WERI-Rb-1 (cell line): Measurements from ENCODE around the gene RAD51B.

ENCODE experiments used
- DNase-seq: peaks from one replicate; pipeline ENCODE4 v3.0.0-alpha.2; 2020
- H3K27ac ChIP-seq: fragments of 250-450 bp; sonication (Bioruptor Pico); 2 replicates; pipeline ENCODE4 v1.5.1; 2020; ENCODE audit warnings: mild to moderate bottlenecking, moderate library complexity
- H3K27me3 ChIP-seq: fragments of 250-450 bp; sonication (Bioruptor Pico); 2 replicates; pipeline ENCODE4 v1.5.1; 2021; ENCODE audit warnings: mild to moderate bottlenecking, low read depth, moderate library complexity; ENCODE audit not compliant: insufficient read depth, severe bottlenecking
- H3K36me3 ChIP-seq: fragments of 250-450 bp; sonication (Bioruptor Pico); 2 replicates; pipeline ENCODE4 v1.5.1; 2020; ENCODE audit warnings: mild to moderate bottlenecking, moderate library complexity
- H3K4me3 ChIP-seq: 2 replicates; pipeline ENCODE4 v1.5.1; 2011; ENCODE audit warnings: low read depth, mild to moderate bottlenecking, control low read depth, low read length
- H3K9me3 ChIP-seq: fragments of 250-450 bp; sonication (Bioruptor Pico); 2 replicates; pipeline ENCODE4 v1.5.1; 2021; ENCODE audit warnings: mild to moderate bottlenecking, moderate library complexity; ENCODE audit not compliant: severe bottlenecking
- TF ChIP-seq, protein P1 (sequence below): IDR thresholded peaks from 2 replicates; pipeline ENCODE4 v1.5.1; 2011; ENCODE audit warnings: low read depth, mild to moderate bottlenecking, control low read depth, inconsistent platforms, low read length

Gene RAD51B

DNA sequence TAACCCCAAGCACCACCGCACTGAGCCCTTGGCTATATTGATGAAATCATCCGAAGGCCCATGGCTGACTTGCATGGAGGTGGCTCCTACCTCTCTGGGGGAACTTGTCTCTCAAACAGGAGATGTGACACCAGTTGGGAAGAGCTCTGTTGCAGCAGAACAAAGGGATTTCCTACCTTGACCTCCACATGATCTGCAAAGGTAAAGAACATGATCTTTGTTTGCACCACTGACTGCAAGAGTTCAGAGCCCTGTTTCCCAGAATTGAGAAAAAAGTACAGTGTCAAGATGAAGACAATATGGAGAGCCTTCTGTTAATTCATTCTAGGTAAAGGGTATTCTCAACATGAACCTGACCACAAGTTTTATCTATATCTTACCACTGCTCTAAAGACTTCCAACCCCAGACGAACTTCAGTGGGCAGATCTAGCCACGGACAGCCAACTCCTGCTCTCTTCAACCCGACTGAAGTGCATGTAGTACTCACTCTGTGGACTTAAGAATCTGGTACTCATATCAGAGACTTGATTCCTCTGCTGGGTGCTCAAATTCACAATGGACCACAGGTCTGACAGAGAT lies 35.2 kb upstream of the RAD51B start:
- Histone ChIP-seq H3K9me3 (no peaks in the 10 kb centered on the region), H3K27me3 (no peaks in the 10 kb centered on the region), H3K27ac (no peak overlapping the region), H3K36me3 (peaks cover 76% of the 10 kb centered on the region), H3K4me3 (no peak overlapping the region)
- TF ChIP-seq, protein P1, sequence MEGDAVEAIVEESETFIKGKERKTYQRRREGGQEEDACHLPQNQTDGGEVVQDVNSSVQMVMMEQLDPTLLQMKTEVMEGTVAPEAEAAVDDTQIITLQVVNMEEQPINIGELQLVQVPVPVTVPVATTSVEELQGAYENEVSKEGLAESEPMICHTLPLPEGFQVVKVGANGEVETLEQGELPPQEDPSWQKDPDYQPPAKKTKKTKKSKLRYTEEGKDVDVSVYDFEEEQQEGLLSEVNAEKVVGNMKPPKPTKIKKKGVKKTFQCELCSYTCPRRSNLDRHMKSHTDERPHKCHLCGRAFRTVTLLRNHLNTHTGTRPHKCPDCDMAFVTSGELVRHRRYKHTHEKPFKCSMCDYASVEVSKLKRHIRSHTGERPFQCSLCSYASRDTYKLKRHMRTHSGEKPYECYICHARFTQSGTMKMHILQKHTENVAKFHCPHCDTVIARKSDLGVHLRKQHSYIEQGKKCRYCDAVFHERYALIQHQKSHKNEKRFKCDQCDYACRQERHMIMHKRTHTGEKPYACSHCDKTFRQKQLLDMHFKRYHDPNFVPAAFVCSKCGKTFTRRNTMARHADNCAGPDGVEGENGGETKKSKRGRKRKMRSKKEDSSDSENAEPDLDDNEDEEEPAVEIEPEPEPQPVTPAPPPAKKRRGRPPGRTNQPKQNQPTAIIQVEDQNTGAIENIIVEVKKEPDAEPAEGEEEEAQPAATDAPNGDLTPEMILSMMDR, result no peak
- DNase-seq, result no peak

DNA sequence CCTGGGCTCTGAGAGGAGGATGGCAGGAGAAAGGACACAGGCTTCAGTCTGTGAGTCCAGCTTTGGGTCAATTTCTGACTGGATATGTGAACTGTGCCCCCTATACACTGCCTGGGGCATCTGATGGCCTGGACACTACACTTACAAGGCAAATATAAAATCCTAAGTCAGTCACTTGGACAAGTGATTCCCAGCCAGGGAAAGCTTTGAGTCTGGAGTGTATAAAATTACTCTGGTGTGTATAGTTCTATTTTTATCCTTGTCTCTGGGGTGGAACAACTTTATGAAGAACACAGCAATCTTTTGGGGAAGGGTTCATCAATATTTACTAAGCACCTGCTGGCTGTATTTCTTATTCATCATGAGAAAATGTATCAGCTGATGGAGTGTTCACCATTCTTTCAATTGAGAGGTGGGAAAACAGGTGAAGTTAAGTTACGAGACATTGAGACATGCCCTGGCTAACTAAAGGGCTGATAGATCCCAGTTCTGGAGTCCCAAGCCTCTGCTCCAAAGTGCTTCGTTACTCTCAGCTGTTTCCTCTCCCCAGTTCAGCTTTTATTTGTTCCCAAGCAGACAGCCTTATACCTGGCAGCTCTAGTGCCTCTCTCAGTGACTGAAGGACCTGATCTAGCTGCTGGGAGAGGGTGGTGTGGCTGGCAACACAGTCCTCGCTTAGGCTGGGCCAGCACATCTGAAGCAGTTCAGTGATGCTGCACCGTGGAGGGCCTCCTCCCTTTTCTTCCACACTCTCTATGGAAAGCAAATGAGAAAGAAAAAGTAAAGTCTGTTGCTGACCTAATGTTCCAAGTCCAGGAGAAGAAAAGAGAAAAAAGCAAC lies 34.1 kb upstream of the RAD51B start:
- H3K4me3 ChIP-seq, result no peak overlapping the region
- H3K27me3 ChIP-seq, result no peaks in the 10 kb centered on the region
- no peaks in the 10 kb centered on the region for H3K9me3 ChIP-seq
- peaks cover 76% of the 10 kb centered on the region for H3K36me3 ChIP-seq
- TF ChIP-seq, protein P1, result no peak
- DNase-seq, result no peak
- H3K27ac ChIP-seq, result no peak overlapping the region

DNA sequence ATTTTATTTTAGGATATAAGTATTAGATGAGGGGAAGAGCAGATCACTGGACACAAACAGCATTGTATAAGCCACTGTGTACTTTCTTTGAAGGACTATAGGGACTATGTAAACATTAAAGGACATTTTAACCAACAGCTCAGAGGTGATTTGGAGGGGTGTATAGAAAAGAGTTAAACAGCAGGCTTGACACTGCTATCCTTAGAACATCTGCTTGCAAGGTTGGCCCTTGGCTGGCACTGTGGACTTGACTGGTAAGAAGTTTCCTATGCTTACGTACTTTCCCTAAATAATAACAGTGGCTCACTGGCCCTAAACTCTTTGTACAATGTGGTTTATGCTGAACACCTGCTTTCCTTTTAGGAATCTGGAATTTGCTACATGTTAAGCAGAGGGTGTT lies 31.9 kb upstream of the RAD51B start:
- DNase-seq, result no peak
- Histone ChIP-seq H3K9me3 (no peaks in the 10 kb centered on the region), H3K36me3 (peaks cover 65% of the 10 kb centered on the region), H3K4me3 (no peak overlapping the region), H3K27me3 (no peaks in the 10 kb centered on the region), H3K27ac (no peak overlapping the region)
- TF ChIP-seq, protein P1, result no peak

DNA sequence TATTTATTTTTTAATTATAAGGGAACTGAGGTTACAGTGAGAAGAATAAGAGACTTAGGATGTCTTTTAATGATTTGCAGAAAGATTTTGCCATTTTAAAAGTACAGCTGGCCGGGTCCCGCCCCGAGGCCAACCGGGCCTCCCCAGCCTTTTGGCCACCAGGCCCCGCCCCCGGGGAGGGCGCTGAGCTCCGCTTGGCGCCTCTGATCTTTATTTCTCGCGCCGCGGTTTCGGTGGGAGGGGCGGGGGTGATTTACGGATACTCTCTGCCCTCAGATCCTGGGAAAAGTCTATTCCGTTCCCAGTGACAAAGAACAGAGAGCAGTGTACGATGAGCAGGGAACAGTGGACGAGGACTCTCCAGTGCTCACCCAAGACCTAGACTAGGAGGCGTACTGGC lies 20.8 kb upstream of the RAD51B start:
- Histone ChIP-seq H3K27ac (no peak overlapping the region), H3K9me3 (no peaks in the 10 kb centered on the region), H3K27me3 (no peaks in the 10 kb centered on the region), H3K36me3 (peaks cover 46% of the 10 kb centered on the region), H3K4me3 (no peak overlapping the region)
- DNase-seq, result no peak
- TF ChIP-seq, protein P1, result no peak

DNA sequence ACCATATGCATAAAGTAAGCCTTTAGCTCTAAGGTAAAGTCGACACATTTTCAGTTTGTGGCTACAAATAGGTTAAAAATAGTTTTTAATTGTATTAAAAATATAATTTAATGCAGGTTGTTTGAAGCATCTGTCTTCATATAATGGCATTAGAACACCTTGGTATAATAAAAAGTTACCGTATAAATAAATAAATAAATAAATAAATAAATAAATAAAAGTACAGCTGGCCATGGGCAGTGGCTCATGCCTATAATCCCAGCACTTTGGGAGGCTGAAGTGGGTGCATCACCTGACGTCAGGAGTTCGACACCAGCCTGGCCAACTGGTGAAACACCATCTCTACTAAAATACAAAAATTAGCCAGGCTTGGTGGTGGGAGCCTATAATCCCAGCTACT lies 18.8 kb upstream of the RAD51B start:
- Histone ChIP-seq H3K9me3 (no peaks in the 10 kb centered on the region), H3K27me3 (no peaks in the 10 kb centered on the region), H3K27ac (no peak overlapping the region), H3K36me3 (peaks cover 53% of the 10 kb centered on the region), H3K4me3 (no peak overlapping the region)
- TF ChIP-seq, protein P1, result no peak
- DNase-seq, result no peak
